ENCODE results near the gene ZDHHC11B. TPM values are rescaled to one million over a fixed set of nuclear protein-coding genes. Genes with fewer than 3 reads are reported as not detected.
"Not testable (repeated sequence)": the region's sequence is repeated elsewhere in the genome, so short reads cannot be mapped to it uniquely, and the experiment has no call there.

Gene ZDHHC11B
- polyA plus RNA-seq, 2 donors, result 2.6 to 5.2 TPM

- WGBS, 2 donors, result 77 to 81% methylated on average over 17 of the region's 17 CpGs
- H3K9me3 ChIP-seq (ENCODE audit: control insufficient read depth in 2 of 2, insufficient read depth in 1 of 2, low read depth in 1 of 2, low read length in 1 of 2); H3K27me3 ChIP-seq (ENCODE audit: control insufficient read depth in 1 of 2, insufficient read depth in 2 of 2, low read length in 2 of 2); H3K27ac ChIP-seq (ENCODE audit: low read depth in 2 of 2, low read length in 1 of 2); H3K4me1 ChIP-seq (ENCODE audit: control insufficient read depth in 2 of 2, insufficient read depth in 2 of 2, low read length in 1 of 2); H3K4me3 ChIP-seq (ENCODE audit: low read depth in 1 of 2, low read length in 2 of 2); H3K36me3 ChIP-seq (ENCODE audit: control insufficient read depth in 2 of 2, insufficient read depth in 2 of 2, low read length in 1 of 2): not testable (repeated sequence)
Measured at GRCh38 chr5:682651-683358, 101.7 kb downstream of the ZDHHC11B start.

- H3K27ac ChIP-seq (ENCODE audit: low read depth in 2 of 2, low read length in 1 of 2); H3K27me3 ChIP-seq (ENCODE audit: control insufficient read depth in 1 of 2, insufficient read depth in 2 of 2, low read length in 2 of 2); H3K36me3 ChIP-seq (ENCODE audit: control insufficient read depth in 2 of 2, insufficient read depth in 2 of 2, low read length in 1 of 2); H3K9me3 ChIP-seq (ENCODE audit: control insufficient read depth in 2 of 2, insufficient read depth in 1 of 2, low read depth in 1 of 2, low read length in 1 of 2); H3K4me3 ChIP-seq (ENCODE audit: low read depth in 1 of 2, low read length in 2 of 2); H3K4me1 ChIP-seq (ENCODE audit: control insufficient read depth in 2 of 2, insufficient read depth in 2 of 2, low read length in 1 of 2): not testable (repeated sequence)
- 57 to 98% methylated on average over 1 to 3 of the region's 3 CpGs for WGBS, 2 donors
Measured at GRCh38 chr5:682216-682615, 102.3 kb downstream of the ZDHHC11B start.

- 83 to 93% methylated on average over 17 of the region's 17 CpGs for WGBS, 2 donors
- H3K27ac ChIP-seq (ENCODE audit: low read depth in 2 of 2, low read length in 1 of 2), result not testable (repeated sequence)
Measured at GRCh38 chr5:681317-682191, 103.0 kb downstream of the ZDHHC11B start.

GRCh38 chr5:680836-681235, 103.7 kb downstream of the ZDHHC11B start:
- 71 to 84% methylated on average over 10 to 13 of the region's 13 CpGs for WGBS, 2 donors
- not testable (repeated sequence) for H3K27me3 ChIP-seq (ENCODE audit: control insufficient read depth in 1 of 2, insufficient read depth in 2 of 2, low read length in 2 of 2); H3K36me3 ChIP-seq (ENCODE audit: control insufficient read depth in 2 of 2, insufficient read depth in 2 of 2, low read length in 1 of 2); H3K4me3 ChIP-seq (ENCODE audit: low read depth in 1 of 2, low read length in 2 of 2); H3K4me1 ChIP-seq (ENCODE audit: control insufficient read depth in 2 of 2, insufficient read depth in 2 of 2, low read length in 1 of 2); H3K9me3 ChIP-seq (ENCODE audit: control insufficient read depth in 2 of 2, insufficient read depth in 1 of 2, low read depth in 1 of 2, low read length in 1 of 2); H3K27ac ChIP-seq (ENCODE audit: low read depth in 2 of 2, low read length in 1 of 2)

More at GRCh38 chr5:681317-682191, 103.0 kb downstream of the ZDHHC11B start:
- H3K4me3 ChIP-seq (ENCODE audit: low read depth in 1 of 2, low read length in 2 of 2); H3K9me3 ChIP-seq (ENCODE audit: control insufficient read depth in 2 of 2, insufficient read depth in 1 of 2, low read depth in 1 of 2, low read length in 1 of 2); H3K4me1 ChIP-seq (ENCODE audit: control insufficient read depth in 2 of 2, insufficient read depth in 2 of 2, low read length in 1 of 2); H3K27me3 ChIP-seq (ENCODE audit: control insufficient read depth in 1 of 2, insufficient read depth in 2 of 2, low read length in 2 of 2); H3K36me3 ChIP-seq (ENCODE audit: control insufficient read depth in 2 of 2, insufficient read depth in 2 of 2, low read length in 1 of 2): not testable (repeated sequence)

GRCh38 chr5:680118-680795, 104.3 kb downstream of the ZDHHC11B start:
- 64% methylated on average over 17 of the region's 32 CpGs; no CpG with 5 or more reads in 1 of the 2 donors for WGBS, 2 donors
- not testable (repeated sequence) for H3K4me3 ChIP-seq (ENCODE audit: low read depth in 1 of 2, low read length in 2 of 2); H3K9me3 ChIP-seq (ENCODE audit: control insufficient read depth in 2 of 2, insufficient read depth in 1 of 2, low read depth in 1 of 2, low read length in 1 of 2); H3K27me3 ChIP-seq (ENCODE audit: control insufficient read depth in 1 of 2, insufficient read depth in 2 of 2, low read length in 2 of 2); H3K27ac ChIP-seq (ENCODE audit: low read depth in 2 of 2, low read length in 1 of 2); H3K36me3 ChIP-seq (ENCODE audit: control insufficient read depth in 2 of 2, insufficient read depth in 2 of 2, low read length in 1 of 2); H3K4me1 ChIP-seq (ENCODE audit: control insufficient read depth in 2 of 2, insufficient read depth in 2 of 2, low read length in 1 of 2)

DNA sequence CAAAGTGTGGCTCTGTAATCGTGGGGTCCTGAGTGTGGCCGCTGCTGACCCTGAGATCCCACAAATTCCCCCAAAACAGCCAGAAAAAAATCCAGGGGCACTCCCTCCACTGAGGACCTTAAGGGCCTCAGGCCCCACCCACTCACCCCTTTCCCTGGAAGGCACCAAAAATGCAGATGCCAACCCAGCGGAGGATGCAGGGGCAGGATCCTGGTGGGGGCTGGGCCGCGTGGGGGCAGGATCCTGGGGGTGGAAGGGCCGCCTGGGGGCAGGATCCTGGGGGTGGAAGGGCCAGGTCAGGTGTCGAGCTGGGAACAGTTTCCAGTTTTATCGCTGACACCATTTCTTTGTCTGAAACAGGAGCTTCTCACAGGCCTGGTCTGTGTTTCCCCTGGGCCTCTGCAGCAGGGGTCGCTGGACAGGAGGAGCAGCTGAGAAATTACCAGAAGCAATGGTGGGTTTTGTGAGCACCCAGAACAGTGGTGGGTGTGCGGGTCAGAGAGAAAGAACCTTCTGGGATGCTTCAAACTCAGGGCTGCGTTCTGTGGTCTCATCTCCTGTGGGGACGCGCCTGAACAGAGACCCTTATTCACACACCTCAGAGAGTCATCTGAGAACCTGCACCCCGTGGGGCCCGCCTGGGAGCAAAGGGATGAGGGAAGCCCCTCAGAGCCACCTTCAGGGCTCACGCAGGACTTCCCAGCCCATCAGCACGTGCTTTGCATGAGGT, 105.2 kb downstream of the ZDHHC11B start:
- not testable (repeated sequence) for H3K4me1 ChIP-seq (ENCODE audit: control insufficient read depth in 2 of 2, insufficient read depth in 2 of 2, low read length in 1 of 2); H3K27ac ChIP-seq (ENCODE audit: low read depth in 2 of 2, low read length in 1 of 2); H3K36me3 ChIP-seq (ENCODE audit: control insufficient read depth in 2 of 2, insufficient read depth in 2 of 2, low read length in 1 of 2); H3K27me3 ChIP-seq (ENCODE audit: control insufficient read depth in 1 of 2, insufficient read depth in 2 of 2, low read length in 2 of 2); H3K9me3 ChIP-seq (ENCODE audit: control insufficient read depth in 2 of 2, insufficient read depth in 1 of 2, low read depth in 1 of 2, low read length in 1 of 2); H3K4me3 ChIP-seq (ENCODE audit: low read depth in 1 of 2, low read length in 2 of 2)
- WGBS, 2 donors, result 80 to 87% methylated on average over 8 to 16 of the region's 17 CpGs

DNA sequence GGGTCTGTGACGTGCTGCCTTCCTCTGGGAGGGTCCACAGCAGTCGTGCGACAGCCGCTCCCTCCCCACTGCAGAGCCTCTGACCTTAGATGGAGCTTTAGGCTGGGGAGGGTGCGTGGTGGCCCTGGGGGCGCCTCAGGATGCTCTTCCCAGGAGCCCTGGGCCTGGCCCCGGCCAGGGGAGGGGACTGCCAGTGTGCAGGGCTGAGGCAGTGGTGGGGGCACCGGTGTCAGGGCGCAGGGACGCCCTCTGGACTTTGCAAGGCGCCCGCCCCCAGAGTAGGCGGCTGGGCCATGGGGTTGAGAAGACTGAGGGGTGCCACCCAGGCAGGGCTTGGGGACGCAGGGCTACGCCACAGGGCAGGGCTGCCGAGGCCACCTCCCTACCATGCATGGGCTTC, 106.0 kb downstream of the ZDHHC11B start:
- not testable (repeated sequence) for H3K27me3 ChIP-seq (ENCODE audit: control insufficient read depth in 1 of 2, insufficient read depth in 2 of 2, low read length in 2 of 2); H3K9me3 ChIP-seq (ENCODE audit: control insufficient read depth in 2 of 2, insufficient read depth in 1 of 2, low read depth in 1 of 2, low read length in 1 of 2); H3K27ac ChIP-seq (ENCODE audit: low read depth in 2 of 2, low read length in 1 of 2); H3K4me3 ChIP-seq (ENCODE audit: low read depth in 1 of 2, low read length in 2 of 2); H3K36me3 ChIP-seq (ENCODE audit: control insufficient read depth in 2 of 2, insufficient read depth in 2 of 2, low read length in 1 of 2)
- WGBS, 2 donors, result 85 to 90% methylated on average over 12 to 16 of the region's 16 CpGs
- peaks cover 10 to 11% of the 10 kb centered on the region in 2 donors for H3K4me1 ChIP-seq (ENCODE audit: control insufficient read depth in 2 of 2, insufficient read depth in 2 of 2, low read length in 1 of 2)

DNA sequence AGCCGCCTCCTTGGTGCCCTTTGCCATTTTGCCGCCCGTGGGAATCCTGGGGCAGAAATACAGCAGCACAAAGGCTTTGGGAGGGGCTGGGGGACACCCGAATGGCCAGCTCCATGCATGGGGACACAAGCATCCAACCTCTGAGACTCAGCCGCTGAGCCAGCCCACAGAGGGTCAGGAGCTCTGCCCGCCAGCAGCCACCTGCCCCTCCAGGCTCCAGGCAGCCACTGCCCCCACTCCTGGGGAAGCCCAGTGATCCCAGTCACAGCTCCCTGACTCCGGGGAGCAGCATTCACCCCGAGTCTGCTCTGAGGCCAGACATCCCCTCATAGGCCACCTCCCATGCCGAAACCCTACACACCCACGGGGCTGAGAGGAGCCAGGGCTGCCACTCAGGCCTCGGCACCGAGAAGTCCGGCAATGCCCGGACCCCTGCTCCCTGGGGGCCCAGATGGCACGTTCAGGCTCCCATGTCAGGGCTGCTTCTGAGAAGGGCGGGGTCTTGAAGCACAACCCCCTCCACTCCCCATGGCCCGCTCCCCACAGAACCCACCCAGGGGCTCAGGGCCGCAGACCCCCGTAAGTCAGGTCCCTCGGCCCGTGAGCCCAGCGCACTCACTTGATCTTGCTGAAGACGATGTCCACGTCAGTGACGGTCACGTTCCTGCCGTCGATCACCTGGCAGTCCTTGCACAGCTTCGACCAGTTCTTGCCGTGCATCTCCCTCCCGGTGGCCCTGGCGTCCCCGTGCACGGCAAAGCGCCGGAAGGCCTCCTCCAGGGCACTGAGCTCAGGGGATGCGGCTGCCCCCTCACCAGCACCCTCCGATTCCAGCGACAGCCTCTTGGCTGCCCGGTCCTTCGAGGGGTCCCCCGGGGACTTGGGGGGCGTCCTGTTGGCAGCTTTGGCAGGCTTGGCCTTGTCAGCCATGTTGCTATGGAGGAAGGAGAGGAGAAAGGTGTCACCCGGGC, 107.1 kb downstream of the ZDHHC11B start:
- Histone ChIP-seq H3K4me1 (ENCODE audit: control insufficient read depth in 2 of 2, insufficient read depth in 2 of 2, low read length in 1 of 2) (peaks cover 14 to 18% of the 10 kb centered on the region in 2 donors), H3K27me3 (ENCODE audit: control insufficient read depth in 1 of 2, insufficient read depth in 2 of 2, low read length in 2 of 2) (no peaks in the 10 kb centered on the region), H3K4me3 (ENCODE audit: low read depth in 1 of 2, low read length in 2 of 2) (no peak overlapping the region), H3K9me3 (ENCODE audit: control insufficient read depth in 2 of 2, insufficient read depth in 1 of 2, low read depth in 1 of 2, low read length in 1 of 2) (no peaks in the 10 kb centered on the region), H3K36me3 (ENCODE audit: control insufficient read depth in 2 of 2, insufficient read depth in 2 of 2, low read length in 1 of 2) (peaks cover 0 to 2% of the 10 kb centered on the region in 2 donors), H3K27ac (ENCODE audit: low read depth in 2 of 2, low read length in 1 of 2) (no peak overlapping the region)
- WGBS, 2 donors, result 84 to 87% methylated on average over 43 to 44 of the region's 44 CpGs
